HepG2 (cell line): ENCODE data around the gene DPEP1. TPM values are rescaled to one million over a fixed set of nuclear protein-coding genes. Genes with fewer than 3 reads are reported as not detected.
A peak's percentile ranks its signal among the peaks of the same experiment; 100 is the strongest.

Experiments
- EP300 ChIP-seq, 3 experiments: sonication (generic) in 1 of 3; formaldehyde crosslinking in 1 of 3; IDR thresholded peaks; 2 replicates each; pipeline versions ENCODE4 v1.5.1 to v1.6.1; 2011 to 2020; ENCODE audit warnings: low read depth in 2 of 3, low read length in 2 of 3, borderline replicate concordance in 1 of 3, improper control_type of control experiment in 1 of 3, mild to moderate bottlenecking in 1 of 3, missing genetic modification reagents in 1 of 3, moderate library complexity in 1 of 3
- ETV6 ChIP-seq: sonication (generic); formaldehyde crosslinking; conservative IDR thresholded peaks from 2 replicates; pipeline ENCODE4 v1.4.0; 2020; ENCODE audit warnings: missing genetic modification reagents
- FLYWCH1 ChIP-seq: sonication (generic); formaldehyde crosslinking; IDR thresholded peaks from 2 replicates; pipeline ENCODE4 v1.8.1; 2023; ENCODE audit warnings: mild to moderate bottlenecking, missing genetic modification reagents
- FUBP1 ChIP-seq: sonication (generic); formaldehyde crosslinking; IDR thresholded peaks from 2 replicates; pipeline ENCODE4 v1.5.1; 2020; ENCODE audit warnings: missing genetic modification reagents, mild to moderate bottlenecking, borderline replicate concordance
- GATAD2A ChIP-seq: IDR thresholded peaks from 2 replicates; pipeline ENCODE4 v1.6.1; 2016
- MAZ ChIP-seq, 2 experiments: sonication (generic) in 1 of 2; formaldehyde crosslinking in 1 of 2; IDR thresholded peaks; 2 replicates each; pipeline versions ENCODE4 v1.5.0 to v1.6.1; 2012 to 2020; ENCODE audit warnings: low read depth in 2 of 2, mild to moderate bottlenecking in 2 of 2, borderline replicate concordance in 1 of 2, improper control_type of control experiment in 1 of 2, low read length in 1 of 2, missing genetic modification reagents in 1 of 2, moderate library complexity in 1 of 2
- MEF2D ChIP-seq: sonication (generic); formaldehyde crosslinking; IDR thresholded peaks from 2 replicates; pipeline ENCODE4 v1.5.1; 2020; ENCODE audit warnings: mild to moderate bottlenecking, missing genetic modification reagents
- MEIS2 ChIP-seq: sonication (generic); formaldehyde crosslinking; IDR thresholded peaks from 2 replicates; pipeline ENCODE4 v1.9.0; 2021; ENCODE audit warnings: mild to moderate bottlenecking, missing genetic modification reagents
- NBN ChIP-seq: fragments of 450-650 bp; conservative IDR thresholded peaks from 2 replicates; pipeline ENCODE4 v1.6.1; 2017
- NFIC ChIP-seq: IDR thresholded peaks from 2 replicates; pipeline ENCODE4 v1.6.1; 2012; ENCODE audit warnings: mild to moderate bottlenecking, low read length, inconsistent platforms
- REST ChIP-seq, 2 experiments: IDR thresholded peaks; 2 replicates each; pipeline ENCODE4 v1.6.1; 2011 to 2012; ENCODE audit warnings: low read length in 2 of 2, borderline replicate concordance in 1 of 2, low read depth in 1 of 2, mild to moderate bottlenecking in 1 of 2, moderate library complexity in 1 of 2
- RNF2 ChIP-seq: fragments of 450-650 bp; conservative IDR thresholded peaks from 2 replicates; pipeline ENCODE4 v1.6.1; 2016; ENCODE audit warnings: low read depth
- SIN3A ChIP-seq: IDR thresholded peaks from 2 replicates; pipeline ENCODE4 v1.6.1; 2011; ENCODE audit warnings: low read depth, mild to moderate bottlenecking, control low read depth, low read length, borderline replicate concordance
- SKIL ChIP-seq: sonication (generic); formaldehyde crosslinking; IDR thresholded peaks from 2 replicates; pipeline ENCODE4 v1.8.0; 2022; ENCODE audit warnings: missing genetic modification reagents, mild to moderate bottlenecking, moderate library complexity, borderline replicate concordance
- ZFP62 ChIP-seq: sonication (generic); formaldehyde crosslinking; IDR thresholded peaks from 2 replicates; pipeline ENCODE4 v1.4.0; 2020; ENCODE audit warnings: missing genetic modification reagents
- ZMYM3 ChIP-seq: sonication (generic); formaldehyde crosslinking; IDR thresholded peaks from 2 replicates; pipeline ENCODE4 v1.5.1; 2020; ENCODE audit warnings: mild to moderate bottlenecking, missing genetic modification reagents
- ZNF232 ChIP-seq: sonication (generic); formaldehyde crosslinking; IDR thresholded peaks from 2 replicates; pipeline ENCODE4 v1.4.0; 2020; ENCODE audit warnings: missing genetic modification reagents, borderline replicate concordance
- ZNF33A ChIP-seq: sonication (generic); formaldehyde crosslinking; IDR thresholded peaks from 2 replicates; pipeline ENCODE4 v1.5.1; 2020; ENCODE audit warnings: missing genetic modification reagents, mild to moderate bottlenecking, moderate library complexity, borderline replicate concordance
- ZNF546 ChIP-seq: sonication (generic); formaldehyde crosslinking; conservative IDR thresholded peaks from 2 replicates; pipeline ENCODE4 v1.8.1; 2023; ENCODE audit warnings: mild to moderate bottlenecking, missing genetic modification reagents
- ZNF724P ChIP-seq: sonication (generic); formaldehyde crosslinking; IDR thresholded peaks from 2 replicates; pipeline ENCODE4 v1.8.0; 2022; ENCODE audit warnings: missing genetic modification reagents, borderline replicate concordance
- ZNF777 ChIP-seq: sonication (generic); formaldehyde crosslinking; IDR thresholded peaks from 2 replicates; pipeline ENCODE4 v1.4.0; 2020; ENCODE audit warnings: missing genetic modification reagents
- polyA plus RNA-seq, 8 experiments: library from polyadenylated mRNA; depleted of rRNA in 3 of 8; stranded (reverse) in 7 of 8; unstranded in 1 of 8; fragments of >200 nt; fragmentation: Illumina TruSeq in 4 of 8; extraction: Trizol in 4 of 8; gene quantifications; 2 replicates each; pipeline versions ENCODE4 v1.2.1 to v1.2.3, GENCODE V29; 2011 to 2016; ENCODE audit warnings: low read depth in 4 of 8, missing spikeins in 1 of 8, mixed read lengths in 1 of 8; ENCODE audit not compliant: insufficient read depth in 1 of 8
- total RNA-seq, 5 experiments: library from RNA; depleted of rRNA; stranded (reverse); fragments of >200 nt; fragmentation: Illumina TruSeq; extraction: Trizol; gene quantifications; 2 replicates each; pipeline ENCODE4 v1.2.3, GENCODE V29; 2016; ENCODE audit warnings: low read depth in 1 of 5

The DPEP1 gene
- total and polyA plus RNA-seq, 2 of the 13 experiments (the other 11 are each of a cell fraction or from before 2014, with no cell fraction given) = 37.6 to 52.2 TPM

- 0 out of 4 replicates have a peak, but pooled peaks of 1 of the 2 experiments have one; percentile 32 for TF ChIP-seq REST (IDR thresholded peaks at IDR 0.05; ENCODE audit: borderline replicate concordance in 1 of 2, low read depth in 1 of 2, low read length in 2 of 2)
- no peak for TF ChIP-seq ZFP62 (CRISPR knock-in tag)
- TF ChIP-seq ZNF546 (CRISPR knock-in tag) = peak; percentile 70; the same call in 1 of the 2 replicates
- TF ChIP-seq FUBP1 (CRISPR knock-in tag) = no peak
- no peak for TF ChIP-seq NFIC
- TF ChIP-seq FLYWCH1 (CRISPR knock-in tag) = no peak
- TF ChIP-seq ZNF724P = no peak
- no peak for TF ChIP-seq NBN
- peak in 1 of 2 experiments; percentile 42; a peak in 1 of 4 replicates for TF ChIP-seq EP300 (IDR thresholded peaks at IDR 0.05; ENCODE audit: low read depth in 2 of 2, low read length in 2 of 2)
- TF ChIP-seq EP300 (CRISPR knock-in tag; IDR thresholded peaks at IDR 0.05; ENCODE audit: borderline replicate concordance) = 0 out of 2 replicates have a peak, but pooled peaks have one; percentile 15
- TF ChIP-seq RNF2 = no peak
- TF ChIP-seq SIN3A = 0 out of 2 replicates have a peak, but pooled peaks have one; percentile 41
- TF ChIP-seq MAZ (IDR thresholded peaks at IDR 0.05; ENCODE audit: borderline replicate concordance, low read depth, low read length) = no peak
- TF ChIP-seq MAZ (CRISPR knock-in tag; IDR thresholded peaks at IDR 0.05; ENCODE audit: low read depth) = no peak; the same call in 1 of the 2 replicates
- TF ChIP-seq ETV6 (CRISPR knock-in tag) = no peak
- TF ChIP-seq ZNF33A (CRISPR knock-in tag) = no peak; the same call in 1 of the 2 replicates
- peak; percentile 49; the same call in 1 of the 2 replicates for TF ChIP-seq MEF2D (CRISPR knock-in tag)
- TF ChIP-seq SKIL (CRISPR knock-in tag) = no peak
- no peak for TF ChIP-seq ZNF232 (CRISPR knock-in tag)
- TF ChIP-seq ZMYM3 (CRISPR knock-in tag) = peak; percentile 84
- TF ChIP-seq GATAD2A (CRISPR knock-in tag) = peak; percentile 60
- peak; percentile 91 for TF ChIP-seq MEIS2
- TF ChIP-seq ZNF777 (CRISPR knock-in tag) = no peak
These were observed 40.8 kb upstream of the DPEP1 start (continued) for GRCh38 chr16:89572485-89573205.
